ENCODE results near the gene UNC13A.
"Not testable (repeated sequence)": the region's sequence is repeated elsewhere in the genome, so short reads cannot be mapped to it uniquely, and the experiment has no call there.

DNA sequence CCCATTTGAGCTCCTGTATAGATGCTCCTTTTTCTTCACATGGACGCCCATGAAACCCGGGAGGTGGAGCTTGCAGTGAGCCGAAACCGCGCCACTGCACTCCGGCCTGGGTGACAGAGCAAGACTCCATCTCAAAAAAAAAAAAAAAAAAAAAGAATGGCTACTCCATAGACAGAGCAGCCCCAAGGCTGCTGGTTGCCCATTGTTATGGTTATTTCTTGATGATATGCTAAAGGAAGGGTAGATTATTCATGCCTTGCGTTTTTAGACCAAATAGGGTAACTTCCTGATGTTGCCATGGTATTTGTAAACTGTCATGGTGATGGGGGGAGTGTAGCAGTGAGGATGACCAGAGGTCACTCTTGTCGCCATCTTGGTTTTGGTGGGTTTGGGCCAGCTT, 90.1 kb downstream of the UNC13A start:
- TF ChIP-seq, protein P1, sequence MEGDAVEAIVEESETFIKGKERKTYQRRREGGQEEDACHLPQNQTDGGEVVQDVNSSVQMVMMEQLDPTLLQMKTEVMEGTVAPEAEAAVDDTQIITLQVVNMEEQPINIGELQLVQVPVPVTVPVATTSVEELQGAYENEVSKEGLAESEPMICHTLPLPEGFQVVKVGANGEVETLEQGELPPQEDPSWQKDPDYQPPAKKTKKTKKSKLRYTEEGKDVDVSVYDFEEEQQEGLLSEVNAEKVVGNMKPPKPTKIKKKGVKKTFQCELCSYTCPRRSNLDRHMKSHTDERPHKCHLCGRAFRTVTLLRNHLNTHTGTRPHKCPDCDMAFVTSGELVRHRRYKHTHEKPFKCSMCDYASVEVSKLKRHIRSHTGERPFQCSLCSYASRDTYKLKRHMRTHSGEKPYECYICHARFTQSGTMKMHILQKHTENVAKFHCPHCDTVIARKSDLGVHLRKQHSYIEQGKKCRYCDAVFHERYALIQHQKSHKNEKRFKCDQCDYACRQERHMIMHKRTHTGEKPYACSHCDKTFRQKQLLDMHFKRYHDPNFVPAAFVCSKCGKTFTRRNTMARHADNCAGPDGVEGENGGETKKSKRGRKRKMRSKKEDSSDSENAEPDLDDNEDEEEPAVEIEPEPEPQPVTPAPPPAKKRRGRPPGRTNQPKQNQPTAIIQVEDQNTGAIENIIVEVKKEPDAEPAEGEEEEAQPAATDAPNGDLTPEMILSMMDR (IDR thresholded peaks at IDR 0.05): not testable (repeated sequence)
- TF ChIP-seq EZH2 (IDR thresholded peaks at IDR 0.05): not testable (repeated sequence)
